Trophoblast cell (in vitro differentiated cells and primary cell): ENCODE results near the gene YAF2.

ENCODE experiments used
- DNase-seq, 2 donors: peaks; one replicate each; pipeline ENCODE4 v3.0.0-alpha.2; 2016
- H2AFZ ChIP-seq: 2 replicates; pipeline ENCODE4 v1.6.1; 2013; ENCODE audit warnings: low read length, moderate library complexity, mild to moderate bottlenecking; ENCODE audit not compliant: insufficient read depth, poor library complexity
- H2AK5ac ChIP-seq: 2 replicates; pipeline ENCODE4 v1.6.1; 2013; ENCODE audit warnings: mild to moderate bottlenecking, low read length
- H2BK120ac ChIP-seq: 2 replicates; pipeline ENCODE4 v1.6.1; 2013; ENCODE audit warnings: low read length, mild to moderate bottlenecking, moderate library complexity; ENCODE audit not compliant: insufficient read depth, poor library complexity
- H2BK12ac ChIP-seq: 2 replicates; pipeline ENCODE4 v1.6.1; 2013; ENCODE audit warnings: mild to moderate bottlenecking, low read length, moderate library complexity
- H2BK5ac ChIP-seq: 2 replicates; pipeline ENCODE4 v1.6.1; 2013; ENCODE audit warnings: low read length, low read depth, moderate library complexity, mild to moderate bottlenecking; ENCODE audit not compliant: poor library complexity
- H3K14ac ChIP-seq: 2 replicates; pipeline ENCODE4 v1.6.1; 2013; ENCODE audit warnings: mild to moderate bottlenecking, low read length
- H3K18ac ChIP-seq: 2 replicates; pipeline ENCODE4 v1.6.1; 2013; ENCODE audit warnings: mild to moderate bottlenecking, low read length
- H3K23ac ChIP-seq: 2 replicates; pipeline ENCODE4 v1.6.1; 2013; ENCODE audit warnings: low read length
- H3K27ac ChIP-seq: 2 replicates; pipeline ENCODE4 v1.5.1; 2013; ENCODE audit warnings: low read depth, mild to moderate bottlenecking, inconsistent platforms, low read length, moderate library complexity
- H3K27me3 ChIP-seq: 2 replicates; pipeline ENCODE4 v1.6.1; 2013; ENCODE audit warnings: inconsistent platforms, mild to moderate bottlenecking, low read length, moderate library complexity; ENCODE audit not compliant: insufficient read depth
- H3K36me3 ChIP-seq, 2 experiments: 1 replicate in 1 of 2; 2 replicates in 1 of 2; pipeline ENCODE4 v1.6.1; 2013; ENCODE audit warnings: low read length in 2 of 2, mild to moderate bottlenecking in 2 of 2, moderate library complexity in 1 of 2; ENCODE audit not compliant: insufficient read depth in 2 of 2, control insufficient read depth in 1 of 2
- H3K4ac ChIP-seq: 2 replicates; pipeline ENCODE4 v1.6.1; 2013; ENCODE audit warnings: low read depth, mild to moderate bottlenecking, low read length, moderate library complexity
- H3K4me1 ChIP-seq, 2 experiments: 1 replicate in 1 of 2; 2 replicates in 1 of 2; pipeline ENCODE4 v1.6.1; 2013; ENCODE audit warnings: low read length in 2 of 2, mild to moderate bottlenecking in 2 of 2, moderate library complexity in 1 of 2; ENCODE audit not compliant: insufficient read depth in 2 of 2, control insufficient read depth in 1 of 2
- H3K4me2 ChIP-seq: 2 replicates; pipeline ENCODE4 v1.6.1; 2013; ENCODE audit warnings: inconsistent platforms, mild to moderate bottlenecking, low read length, moderate library complexity
- H3K4me3 ChIP-seq: 2 replicates; pipeline ENCODE4 v1.5.1; 2013; ENCODE audit warnings: mild to moderate bottlenecking, low read depth, low read length, inconsistent platforms
- H3K79me1 ChIP-seq: one replicate; pipeline ENCODE4 v1.6.1; 2013; ENCODE audit warnings: low read length
- H3K79me2 ChIP-seq: 2 replicates; pipeline ENCODE4 v1.6.1; 2013; ENCODE audit warnings: low read length, mild to moderate bottlenecking; ENCODE audit not compliant: control insufficient read depth, insufficient read depth, poor library complexity
- H3K9ac ChIP-seq: 2 replicates; pipeline ENCODE4 v1.6.1; 2013; ENCODE audit warnings: mild to moderate bottlenecking, low read length
- H3K9me3 ChIP-seq: 2 replicates; pipeline ENCODE4 v1.6.1; 2013; ENCODE audit warnings: low read depth, mild to moderate bottlenecking, control low read depth, inconsistent platforms, low read length; ENCODE audit not compliant: insufficient read depth
- H4K12ac ChIP-seq: 2 replicates; pipeline ENCODE4 v1.6.1; 2013; ENCODE audit warnings: low read depth, mild to moderate bottlenecking, low read length, moderate library complexity
- H4K8ac ChIP-seq: 2 replicates; pipeline ENCODE4 v1.6.1; 2013; ENCODE audit warnings: low read depth, mild to moderate bottlenecking, low read length, moderate library complexity
- H4K91ac ChIP-seq: one replicate; pipeline ENCODE4 v1.6.1; 2013; ENCODE audit warnings: low read depth, mild to moderate bottlenecking, low read length, moderate library complexity
- WGBS: extraction: QIAGEN DNeasy Blood & Tissue Kit; methylation state at CpG from one replicate; pipeline ENCODE4 v1.1.7; 2013; ENCODE audit warnings: missing lambda C conversion rate; ENCODE audit not compliant: insufficient read length, insufficient coverage; ENCODE audit errors: extremely low coverage; 5-methylcytosine and 5-hydroxymethylcytosine counted together

The YAF2 gene

DNA sequence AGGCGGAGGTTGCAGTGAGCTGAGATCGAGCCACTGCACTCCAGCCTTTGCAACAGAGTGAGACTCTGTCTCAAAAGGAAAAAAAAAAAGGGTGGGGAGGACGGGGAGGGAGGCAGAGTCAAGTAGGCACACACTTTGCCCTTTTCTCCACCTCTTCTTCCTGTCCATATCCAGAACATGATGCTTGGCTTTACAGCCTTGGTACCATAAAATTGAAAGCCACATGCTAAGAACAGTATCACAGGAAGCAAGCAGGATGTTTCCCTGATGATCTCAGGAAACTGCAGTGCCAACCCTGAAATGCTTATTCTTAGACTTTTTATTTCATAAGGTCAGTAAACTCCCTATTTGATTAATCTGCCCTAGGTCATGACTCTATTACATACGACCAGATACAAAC, 32.5 kb upstream of the YAF2 start:
- Histone ChIP-seq H2AK5ac (no peak overlapping the region), H3K27ac (no peak overlapping the region), H3K18ac (no peak overlapping the region), H2BK5ac (no peak overlapping the region), H3K4me1 (peaks cover 2 to 4% of the 10 kb centered on the region in 2 experiments), H3K23ac (no peak overlapping the region), H2BK120ac (no peak overlapping the region), H3K27me3 (no peaks in the 10 kb centered on the region), H3K9ac (no peak overlapping the region), H4K8ac (no peak overlapping the region), H3K4me2 (no peak overlapping the region), H4K12ac (no peak overlapping the region), H3K14ac (no peak overlapping the region), H3K4ac (no peak overlapping the region), H3K79me1 (no peaks in the 10 kb centered on the region), H2AFZ (no peak overlapping the region), H2BK12ac (no peak overlapping the region), H3K4me3 (no peak overlapping the region), H3K36me3 (no peaks in the 10 kb centered on the region), H3K79me2 (no peaks in the 10 kb centered on the region), H4K91ac (no peak overlapping the region), H3K9me3 (peaks cover 6% of the 10 kb centered on the region)
- DNase-seq, result no peak
- WGBS, result no CpG with 5 or more reads among the region's 4 CpGs

GRCh38 chr12:42267413-42268190, 29.6 kb upstream of the YAF2 start:
- Histone ChIP-seq H3K36me3 (no peaks in the 10 kb centered on the region), H3K23ac (no peak overlapping the region), H2BK5ac (no peak overlapping the region), H3K4me1 (peaks cover 2 to 4% of the 10 kb centered on the region in 2 experiments), H4K12ac (no peak overlapping the region), H4K8ac (no peak overlapping the region), H3K9me3 (peaks cover 4% of the 10 kb centered on the region), H3K18ac (no peak overlapping the region), H4K91ac (no peak overlapping the region), H2BK12ac (no peak overlapping the region), H3K4me2 (no peak overlapping the region), H3K79me2 (no peaks in the 10 kb centered on the region), H3K14ac (no peak overlapping the region), H2AFZ (no peak overlapping the region), H3K9ac (no peak overlapping the region), H2BK120ac (no peak overlapping the region), H3K27me3 (no peaks in the 10 kb centered on the region), H3K27ac (no peak overlapping the region), H3K4me3 (no peak overlapping the region), H3K4ac (no peak overlapping the region), H2AK5ac (no peak overlapping the region), H3K79me1 (no peaks in the 10 kb centered on the region)
- no CpG with 5 or more reads among the region's 15 CpGs for WGBS
- no peak for DNase-seq

- DNase-seq, result peak; percentile 80 to 90
- H3K23ac ChIP-seq, result no peak overlapping the region
- no peak overlapping the region for H3K4ac ChIP-seq
- no peaks in the 10 kb centered on the region for H3K27me3 ChIP-seq
- peak overlapping the region; percentile 18 for H3K4me3 ChIP-seq
- H4K8ac ChIP-seq, result no peak overlapping the region
- H3K79me1 ChIP-seq, result no peaks in the 10 kb centered on the region
- H3K18ac ChIP-seq, result no peak overlapping the region
- no peak overlapping the region for H4K91ac ChIP-seq
- no peak overlapping the region for H2BK12ac ChIP-seq
- no peak overlapping the region for H4K12ac ChIP-seq
- H3K14ac ChIP-seq, result no peak overlapping the region
- no peak overlapping the region for H2AFZ ChIP-seq
- no peak overlapping the region for H2BK5ac ChIP-seq
- no peak overlapping the region for H3K9ac ChIP-seq
- no peak overlapping the region for H2BK120ac ChIP-seq
- no peak overlapping the region for H2AK5ac ChIP-seq
- H3K79me2 ChIP-seq, result no peaks in the 10 kb centered on the region
- H3K27ac ChIP-seq, result no peak overlapping the region
- WGBS, result no CpG with 5 or more reads among the region's 17 CpGs
- H3K4me1 ChIP-seq, result peaks cover 2 to 4% of the 10 kb centered on the region in 2 experiments
- H3K9me3 ChIP-seq, result peaks cover 4% of the 10 kb centered on the region
- no peak overlapping the region for H3K4me2 ChIP-seq
- no peaks in the 10 kb centered on the region for H3K36me3 ChIP-seq
Observed at GRCh38 chr12:42266579-42267230, 28.7 kb upstream of the YAF2 start.

- H3K79me2 ChIP-seq, result no peaks in the 10 kb centered on the region
- no peak overlapping the region for H4K8ac ChIP-seq
- H3K27me3 ChIP-seq, result no peaks in the 10 kb centered on the region
- no peak overlapping the region for H2BK5ac ChIP-seq
- no peak overlapping the region for H3K14ac ChIP-seq
- H2BK120ac ChIP-seq, result no peak overlapping the region
- H3K9ac ChIP-seq, result no peak overlapping the region
- H2AFZ ChIP-seq, result no peak overlapping the region
- H3K79me1 ChIP-seq, result no peaks in the 10 kb centered on the region
- no peak overlapping the region for H3K4me2 ChIP-seq
- H3K27ac ChIP-seq, result no peak overlapping the region
- H3K36me3 ChIP-seq, result no peaks in the 10 kb centered on the region
- DNase-seq, result peak in 1 of 2 donors; percentile 47
- H4K91ac ChIP-seq, result no peak overlapping the region
- no peak overlapping the region for H3K4me3 ChIP-seq
- no peak overlapping the region for H2AK5ac ChIP-seq
- peaks cover 2 to 4% of the 10 kb centered on the region in 2 experiments for H3K4me1 ChIP-seq
- peaks cover 4% of the 10 kb centered on the region for H3K9me3 ChIP-seq
- H3K18ac ChIP-seq, result no peak overlapping the region
- H3K23ac ChIP-seq, result no peak overlapping the region
- H4K12ac ChIP-seq, result no peak overlapping the region
- WGBS, result no CpG with 5 or more reads among the region's 2 CpGs
- no peak overlapping the region for H3K4ac ChIP-seq
- no peak overlapping the region for H2BK12ac ChIP-seq
Observed at GRCh38 chr12:42262271-42262670, 24.2 kb upstream of the YAF2 start.
